Measurements from ENCODE around the gene MCC.

Gene MCC

GRCh38 chr5:113361701-113362100 lies 126.6 kb downstream of the MCC start:
- peaks cover 28% of the 10 kb centered on the region for H3K36me3 Mint-ChIP-seq (ENCODE audit: low read depth)
- DNase-seq: no peak
- TF ChIP-seq, protein P1, sequence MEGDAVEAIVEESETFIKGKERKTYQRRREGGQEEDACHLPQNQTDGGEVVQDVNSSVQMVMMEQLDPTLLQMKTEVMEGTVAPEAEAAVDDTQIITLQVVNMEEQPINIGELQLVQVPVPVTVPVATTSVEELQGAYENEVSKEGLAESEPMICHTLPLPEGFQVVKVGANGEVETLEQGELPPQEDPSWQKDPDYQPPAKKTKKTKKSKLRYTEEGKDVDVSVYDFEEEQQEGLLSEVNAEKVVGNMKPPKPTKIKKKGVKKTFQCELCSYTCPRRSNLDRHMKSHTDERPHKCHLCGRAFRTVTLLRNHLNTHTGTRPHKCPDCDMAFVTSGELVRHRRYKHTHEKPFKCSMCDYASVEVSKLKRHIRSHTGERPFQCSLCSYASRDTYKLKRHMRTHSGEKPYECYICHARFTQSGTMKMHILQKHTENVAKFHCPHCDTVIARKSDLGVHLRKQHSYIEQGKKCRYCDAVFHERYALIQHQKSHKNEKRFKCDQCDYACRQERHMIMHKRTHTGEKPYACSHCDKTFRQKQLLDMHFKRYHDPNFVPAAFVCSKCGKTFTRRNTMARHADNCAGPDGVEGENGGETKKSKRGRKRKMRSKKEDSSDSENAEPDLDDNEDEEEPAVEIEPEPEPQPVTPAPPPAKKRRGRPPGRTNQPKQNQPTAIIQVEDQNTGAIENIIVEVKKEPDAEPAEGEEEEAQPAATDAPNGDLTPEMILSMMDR (IDR thresholded peaks at IDR 0.05): no peak
- H3K4me1 Mint-ChIP-seq: peaks cover 14% of the 10 kb centered on the region
- peaks cover 38% of the 10 kb centered on the region for H3K9me3 Mint-ChIP-seq
- no peaks in the 10 kb centered on the region for H3K27me3 Mint-ChIP-seq (ENCODE audit: low read depth, poor library complexity)
- H3K27ac Mint-ChIP-seq: no peak overlapping the region
- H3K4me3 Mint-ChIP-seq: no peak overlapping the region

GRCh38 chr5:113359419-113359818 lies 128.8 kb downstream of the MCC start:
- Mint-ChIP-seq H3K4me3 (no peak overlapping the region), H3K4me1 (peaks cover 14% of the 10 kb centered on the region), H3K27ac (no peak overlapping the region)

GRCh38 chr5:113358696-113359095 lies 129.6 kb downstream of the MCC start:
- no peak overlapping the region for H3K27ac Mint-ChIP-seq
- H3K9me3 Mint-ChIP-seq: peaks cover 9% of the 10 kb centered on the region
- H3K4me3 Mint-ChIP-seq: no peak overlapping the region

More at GRCh38 chr5:113359419-113359818, 128.8 kb downstream of the MCC start:
- TF ChIP-seq, protein P1 (IDR thresholded peaks at IDR 0.05): no peak
- peaks cover 17% of the 10 kb centered on the region for H3K9me3 Mint-ChIP-seq
- H3K36me3 Mint-ChIP-seq (ENCODE audit: low read depth): peaks cover 10% of the 10 kb centered on the region
- DNase-seq: no peak
- H3K27me3 Mint-ChIP-seq (ENCODE audit: low read depth, poor library complexity): no peaks in the 10 kb centered on the region

DNA sequence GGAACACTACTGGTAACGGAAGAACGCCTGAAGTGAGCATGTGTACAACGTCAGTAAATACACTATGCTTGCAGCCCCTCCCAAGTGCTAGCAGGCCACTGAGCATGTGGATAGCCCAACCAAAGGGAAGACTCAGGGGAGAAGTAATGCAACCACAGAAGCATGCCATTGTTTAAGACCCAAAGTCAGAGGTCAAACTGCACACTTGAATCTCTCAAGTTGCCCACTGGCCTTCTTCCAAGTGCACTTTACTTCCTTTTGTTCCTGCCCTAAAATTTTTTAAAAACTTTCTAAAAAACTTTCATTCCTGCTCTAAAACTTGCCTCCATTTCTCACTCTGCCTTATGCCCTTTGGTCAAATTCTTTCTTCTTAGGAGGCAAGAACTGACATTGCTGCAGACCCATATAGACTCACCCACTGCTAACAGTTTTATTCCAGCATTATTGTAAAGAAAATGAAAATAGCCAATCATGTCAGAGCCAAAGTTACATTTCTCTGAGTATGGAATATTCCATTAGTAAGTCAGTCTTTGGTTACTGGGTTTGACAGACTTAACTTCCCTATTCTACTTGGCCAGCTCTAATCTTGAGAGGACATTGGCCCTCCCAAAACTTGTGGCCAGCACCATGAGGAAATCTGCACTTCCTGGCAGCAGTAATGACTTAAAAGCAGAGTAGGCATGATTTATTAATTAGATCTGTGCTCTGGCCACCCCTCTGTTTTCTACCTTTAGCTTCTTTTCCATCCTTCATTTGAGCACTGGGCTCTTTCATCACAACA lies 130.4 kb downstream of the MCC start:
- DNase-seq: no peak
- Mint-ChIP-seq H3K27me3 (ENCODE audit: low read depth, poor library complexity) (no peaks in the 10 kb centered on the region), H3K4me1 (peaks cover 20% of the 10 kb centered on the region), H3K27ac (no peak overlapping the region), H3K9me3 (peaks cover 1% of the 10 kb centered on the region), H3K36me3 (ENCODE audit: low read depth) (no peaks in the 10 kb centered on the region), H3K4me3 (no peak overlapping the region)
- TF ChIP-seq, protein P1 (IDR thresholded peaks at IDR 0.05): no peak

More at GRCh38 chr5:113358696-113359095, 129.6 kb downstream of the MCC start:
- Mint-ChIP-seq H3K36me3 (ENCODE audit: low read depth) (peaks cover 5% of the 10 kb centered on the region), H3K4me1 (peaks cover 19% of the 10 kb centered on the region), H3K27me3 (ENCODE audit: low read depth, poor library complexity) (no peaks in the 10 kb centered on the region)
- DNase-seq: no peak
- TF ChIP-seq, protein P1 (IDR thresholded peaks at IDR 0.05): no peak

DNA sequence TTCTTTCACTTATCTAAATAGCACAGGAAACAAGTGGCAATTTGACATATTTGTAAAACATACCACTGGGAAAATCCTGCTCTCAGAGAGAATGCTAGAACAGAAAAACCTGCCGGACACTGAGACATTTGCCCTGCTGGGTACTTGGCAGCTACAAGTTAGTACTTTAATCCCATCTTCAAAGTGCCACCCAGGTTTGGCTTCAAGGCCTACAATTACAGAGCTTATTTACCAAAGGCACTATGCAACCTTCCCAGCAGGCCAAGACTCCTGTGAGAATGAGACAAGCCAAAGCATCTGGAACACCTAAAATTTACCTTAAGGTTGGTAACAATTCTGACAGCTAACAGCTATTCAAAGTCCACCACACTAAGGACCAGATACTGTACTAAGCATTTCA lies 131.8 kb downstream of the MCC start:
- Mint-ChIP-seq H3K36me3 (ENCODE audit: low read depth) (no peaks in the 10 kb centered on the region), H3K9me3 (no peaks in the 10 kb centered on the region), H3K27ac (no peak overlapping the region), H3K4me1 (peaks cover 20% of the 10 kb centered on the region), H3K27me3 (ENCODE audit: low read depth, poor library complexity) (no peaks in the 10 kb centered on the region), H3K4me3 (no peak overlapping the region)
- TF ChIP-seq, protein P1 (IDR thresholded peaks at IDR 0.05): no peak
- DNase-seq: no peak

- Mint-ChIP-seq H3K27me3 (ENCODE audit: low read depth, poor library complexity) (peaks cover under 1% of the 10 kb centered on the region), H3K4me1 (peaks cover 20% of the 10 kb centered on the region), H3K36me3 (ENCODE audit: low read depth) (no peaks in the 10 kb centered on the region), H3K27ac (no peak overlapping the region), H3K4me3 (no peak overlapping the region), H3K9me3 (peaks cover 2% of the 10 kb centered on the region)
- no peak for DNase-seq
- TF ChIP-seq, protein P1 (IDR thresholded peaks at IDR 0.05): no peak
These were observed 134.2 kb downstream of the MCC start for GRCh38 chr5:113354055-113354454.
